HL-60 (cell line): ENCODE results near the gene FOXP1.

Source experiments
- DNase-seq, 2 experiments: peaks; one replicate each; pipeline ENCODE4 v3.0.0-alpha.2; 2010 to 2020; ENCODE audit warnings: low read depth in 1 of 2, low spot score in 1 of 2
- H3K27ac ChIP-seq: fragments of 250-450 bp; sonication (Bioruptor Pico); replicated peaks from 2 replicates; pipeline ENCODE4 v1.5.1; 2020; ENCODE audit warnings: mild to moderate bottlenecking, moderate library complexity
- H3K27me3 ChIP-seq: fragments of 250-450 bp; sonication (Bioruptor Pico); 2 replicates; pipeline ENCODE4 v1.5.1; 2021; ENCODE audit warnings: mild to moderate bottlenecking, moderate library complexity; ENCODE audit not compliant: insufficient read depth, poor library complexity, severe bottlenecking
- H3K4me3 ChIP-seq: replicated peaks from 2 replicates; pipeline ENCODE4 v1.5.1; 2011; ENCODE audit warnings: mild to moderate bottlenecking, control low read depth, low read length; ENCODE audit not compliant: insufficient read depth
- CTCF ChIP-seq: IDR thresholded peaks from one replicate; pipeline ENCODE4 v1.5.1; 2011; ENCODE audit warnings: low read length, control low read depth, inconsistent platforms; ENCODE audit not compliant: insufficient read depth
- GABPA ChIP-seq: IDR thresholded peaks from 2 replicates; pipeline ENCODE4 v1.6.1; 2012; ENCODE audit warnings: low read depth
- POLR2AphosphoS5 ChIP-seq: IDR thresholded peaks from 2 replicates; pipeline ENCODE4 v1.6.1; 2012; ENCODE audit warnings: low read depth
- SPI1 ChIP-seq: IDR thresholded peaks from 2 replicates; pipeline ENCODE4 v1.6.1; 2012; ENCODE audit warnings: low read depth, mild to moderate bottlenecking, borderline replicate concordance
- TF ChIP-seq, protein P1 (sequence below): IDR thresholded peaks from 2 replicates; pipeline ENCODE4 v1.6.1; 2012; ENCODE audit warnings: low read depth; ENCODE audit not compliant: insufficient replicate concordance

Gene FOXP1

GRCh38 chr3:71317749-71318457 lies 265.6 kb downstream of the FOXP1 start:
- no peak overlapping the region for H3K4me3 ChIP-seq

DNA sequence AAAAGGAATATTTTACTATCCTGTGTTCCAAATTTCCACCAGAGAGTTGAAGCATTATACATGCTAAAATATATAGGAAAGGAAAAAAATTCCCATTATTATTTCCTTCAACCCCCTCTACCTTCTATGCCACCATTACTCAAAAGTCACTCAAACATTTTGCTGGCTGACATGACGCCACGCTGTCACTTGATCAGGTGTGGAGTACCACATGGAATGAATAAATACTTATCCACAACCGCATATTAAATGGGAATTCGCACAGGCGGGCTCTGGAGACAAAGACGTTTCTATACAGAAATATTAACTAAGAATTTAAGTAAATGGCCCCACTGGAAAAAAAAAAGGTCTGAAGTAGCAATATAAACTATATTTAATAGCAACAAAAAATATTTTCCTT lies 266.4 kb downstream of the FOXP1 start:
- H3K27ac ChIP-seq = no peak overlapping the region
- TF ChIP-seq POLR2AphosphoS5 = no peak
- H3K4me3 ChIP-seq = no peak overlapping the region

More at GRCh38 chr3:71317749-71318457, 265.6 kb downstream of the FOXP1 start:
- no peak for DNase-seq
- H3K27me3 ChIP-seq = no peaks in the 10 kb centered on the region
- H3K27ac ChIP-seq = no peak overlapping the region
- TF ChIP-seq POLR2AphosphoS5 (no peak), SPI1 (no peak), GABPA (no peak), CTCF (no peak)
- TF ChIP-seq, protein P1, sequence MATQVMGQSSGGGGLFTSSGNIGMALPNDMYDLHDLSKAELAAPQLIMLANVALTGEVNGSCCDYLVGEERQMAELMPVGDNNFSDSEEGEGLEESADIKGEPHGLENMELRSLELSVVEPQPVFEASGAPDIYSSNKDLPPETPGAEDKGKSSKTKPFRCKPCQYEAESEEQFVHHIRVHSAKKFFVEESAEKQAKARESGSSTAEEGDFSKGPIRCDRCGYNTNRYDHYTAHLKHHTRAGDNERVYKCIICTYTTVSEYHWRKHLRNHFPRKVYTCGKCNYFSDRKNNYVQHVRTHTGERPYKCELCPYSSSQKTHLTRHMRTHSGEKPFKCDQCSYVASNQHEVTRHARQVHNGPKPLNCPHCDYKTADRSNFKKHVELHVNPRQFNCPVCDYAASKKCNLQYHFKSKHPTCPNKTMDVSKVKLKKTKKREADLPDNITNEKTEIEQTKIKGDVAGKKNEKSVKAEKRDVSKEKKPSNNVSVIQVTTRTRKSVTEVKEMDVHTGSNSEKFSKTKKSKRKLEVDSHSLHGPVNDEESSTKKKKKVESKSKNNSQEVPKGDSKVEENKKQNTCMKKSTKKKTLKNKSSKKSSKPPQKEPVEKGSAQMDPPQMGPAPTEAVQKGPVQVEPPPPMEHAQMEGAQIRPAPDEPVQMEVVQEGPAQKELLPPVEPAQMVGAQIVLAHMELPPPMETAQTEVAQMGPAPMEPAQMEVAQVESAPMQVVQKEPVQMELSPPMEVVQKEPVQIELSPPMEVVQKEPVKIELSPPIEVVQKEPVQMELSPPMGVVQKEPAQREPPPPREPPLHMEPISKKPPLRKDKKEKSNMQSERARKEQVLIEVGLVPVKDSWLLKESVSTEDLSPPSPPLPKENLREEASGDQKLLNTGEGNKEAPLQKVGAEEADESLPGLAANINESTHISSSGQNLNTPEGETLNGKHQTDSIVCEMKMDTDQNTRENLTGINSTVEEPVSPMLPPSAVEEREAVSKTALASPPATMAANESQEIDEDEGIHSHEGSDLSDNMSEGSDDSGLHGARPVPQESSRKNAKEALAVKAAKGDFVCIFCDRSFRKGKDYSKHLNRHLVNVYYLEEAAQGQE = no peak

GRCh38 chr3:71316066-71316777 lies 267.3 kb downstream of the FOXP1 start:
- Histone ChIP-seq H3K27me3 (no peaks in the 10 kb centered on the region), H3K27ac (no peak overlapping the region), H3K4me3 (no peak overlapping the region)
- no peak for TF ChIP-seq CTCF
- TF ChIP-seq, protein P1 = no peak
- TF ChIP-seq GABPA = no peak
- no peak for TF ChIP-seq POLR2AphosphoS5
- no peak for TF ChIP-seq SPI1
- DNase-seq = no peak

More for the DNA sequence above, 266.4 kb downstream of the FOXP1 start:
- DNase-seq = no peak
- no peaks in the 10 kb centered on the region for H3K27me3 ChIP-seq

- DNase-seq = no peak
- TF ChIP-seq GABPA = no peak
- TF ChIP-seq SPI1 = no peak
- TF ChIP-seq, protein P1 = no peak
- no peak for TF ChIP-seq POLR2AphosphoS5
- no peak for TF ChIP-seq CTCF
- Histone ChIP-seq H3K27me3 (no peaks in the 10 kb centered on the region), H3K27ac (no peak overlapping the region), H3K4me3 (no peak overlapping the region)
These were observed 268.1 kb downstream of the FOXP1 start for GRCh38 chr3:71315431-71315830.
